Measurements from ENCODE around the gene SUMO2.

The SUMO2 gene

DNA sequence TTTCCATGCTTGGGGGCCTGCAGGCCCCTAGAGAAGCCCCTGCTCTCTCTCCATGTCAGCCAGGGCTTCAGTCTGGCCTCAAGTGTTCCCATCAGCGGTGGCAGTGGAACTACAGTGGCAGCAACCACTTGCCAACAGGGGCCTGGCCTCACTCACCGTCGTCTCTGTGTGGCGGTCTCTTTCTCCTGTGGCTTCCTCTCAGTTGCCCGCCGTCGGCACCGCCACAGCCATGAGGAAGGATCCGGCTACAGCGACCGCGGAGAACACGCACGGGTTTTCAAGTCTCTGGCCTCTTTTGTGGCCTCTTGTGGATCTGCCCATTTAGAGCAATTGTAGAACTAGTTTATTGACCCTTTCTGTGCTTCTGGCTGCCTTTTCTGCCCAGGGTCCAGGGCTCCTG lies 64.5 kb downstream of the SUMO2 start:
- no peak for DNase-seq (ENCODE audit: low spot score)

- no peak for DNase-seq (ENCODE audit: low spot score)
Observed at GRCh38 chr17:75116737-75117136, 66.0 kb downstream of the SUMO2 start.

Measured in kidney tubule cell (primary cell).